T1000 (cell line): ENCODE results near the gene ZEB2.

ENCODE experiments used
- DNase-seq: peaks from one replicate; lab custom pipeline; 2025; ENCODE audit warnings: mixed read lengths; lab: John Stamatoyannopoulos, UW

The ZEB2 gene

GRCh38 chr2:144519934-144520731, at the start of gene ZEB2:
Gene ZEB2, minus strand, starts transcription at chr2:144520119. Its CDS starts 2,769 bp downstream, at chr2:144517350.
- DNase-seq = no peak

GRCh38 chr2:144567745-144568144, 47.8 kb upstream of the ZEB2 start:
- no peak for DNase-seq

- no peak for DNase-seq
Measured at GRCh38 chr2:144566448-144566847, 46.5 kb upstream of the ZEB2 start.

- DNase-seq = no peak
Measured at GRCh38 chr2:144560251-144560650, 40.3 kb upstream of the ZEB2 start.

- DNase-seq = no peak
Measured at GRCh38 chr2:144559681-144560080, 39.8 kb upstream of the ZEB2 start.

GRCh38 chr2:144559242-144559641, 39.3 kb upstream of the ZEB2 start:
- DNase-seq = no peak

GRCh38 chr2:144554492-144555210, 34.7 kb upstream of the ZEB2 start:
- DNase-seq = no peak

GRCh38 chr2:144553379-144553778, 33.5 kb upstream of the ZEB2 start:
- no peak for DNase-seq

- DNase-seq = no peak
Measured at GRCh38 chr2:144552821-144553220, 32.9 kb upstream of the ZEB2 start.

GRCh38 chr2:144550911-144551310, 31.0 kb upstream of the ZEB2 start:
- no peak for DNase-seq

GRCh38 chr2:144550084-144550483, 30.2 kb upstream of the ZEB2 start:
- no peak for DNase-seq

GRCh38 chr2:144548532-144549191, 28.7 kb upstream of the ZEB2 start:
- no peak for DNase-seq

- no peak for DNase-seq
Measured at GRCh38 chr2:144548088-144548487, 28.2 kb upstream of the ZEB2 start.

GRCh38 chr2:144547494-144547893, 27.6 kb upstream of the ZEB2 start:
- no peak for DNase-seq

- no peak for DNase-seq
Measured at GRCh38 chr2:144546933-144547332, 27.0 kb upstream of the ZEB2 start.

- DNase-seq = no peak
Measured at GRCh38 chr2:144545787-144546186, 25.9 kb upstream of the ZEB2 start.

- no peak for DNase-seq
Measured at GRCh38 chr2:144544053-144544452, 24.1 kb upstream of the ZEB2 start.

GRCh38 chr2:144541396-144541795, 21.5 kb upstream of the ZEB2 start:
- no peak for DNase-seq

- DNase-seq = no peak
Measured at GRCh38 chr2:144539289-144539782, 19.4 kb upstream of the ZEB2 start.

GRCh38 chr2:144535300-144535699, 15.4 kb upstream of the ZEB2 start:
- DNase-seq = no peak

GRCh38 chr2:144533221-144533620, 13.3 kb upstream of the ZEB2 start:
- no peak for DNase-seq

GRCh38 chr2:144530596-144530995, 10.7 kb upstream of the ZEB2 start:
- no peak for DNase-seq

GRCh38 chr2:144529841-144530240, 9.9 kb upstream of the ZEB2 start:
- no peak for DNase-seq
